ENCODE results near the gene ZNF467.

DNA sequence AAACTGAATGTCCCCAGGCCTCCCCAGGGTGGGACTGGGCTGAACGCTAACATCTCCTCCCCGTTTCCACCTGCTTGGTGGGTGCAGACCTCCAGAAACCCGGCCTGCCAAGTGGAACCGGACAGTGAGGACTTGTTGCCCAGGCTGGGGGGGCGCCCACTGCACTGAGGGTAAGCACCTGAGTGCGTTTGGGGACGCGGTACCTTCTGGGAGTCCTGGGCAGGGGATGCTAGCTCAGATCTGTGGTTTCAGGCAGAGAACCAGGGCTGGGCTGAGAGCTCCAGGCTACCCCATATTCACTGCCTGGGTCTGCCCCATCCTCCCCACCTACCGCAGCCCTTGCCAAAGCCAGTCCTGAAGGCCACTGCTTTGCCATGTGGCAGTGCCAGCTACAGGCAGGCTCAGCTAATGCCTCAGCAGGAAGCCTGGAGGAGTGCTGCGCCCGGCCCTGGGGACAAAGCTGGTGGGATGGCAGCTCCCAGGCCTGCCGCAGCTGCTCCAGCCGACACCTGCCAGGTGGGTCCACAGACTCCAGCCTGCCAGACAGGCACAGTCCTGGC, 3.5 kb upstream of the ZNF467 start:
- TF ChIP-seq, protein P1, sequence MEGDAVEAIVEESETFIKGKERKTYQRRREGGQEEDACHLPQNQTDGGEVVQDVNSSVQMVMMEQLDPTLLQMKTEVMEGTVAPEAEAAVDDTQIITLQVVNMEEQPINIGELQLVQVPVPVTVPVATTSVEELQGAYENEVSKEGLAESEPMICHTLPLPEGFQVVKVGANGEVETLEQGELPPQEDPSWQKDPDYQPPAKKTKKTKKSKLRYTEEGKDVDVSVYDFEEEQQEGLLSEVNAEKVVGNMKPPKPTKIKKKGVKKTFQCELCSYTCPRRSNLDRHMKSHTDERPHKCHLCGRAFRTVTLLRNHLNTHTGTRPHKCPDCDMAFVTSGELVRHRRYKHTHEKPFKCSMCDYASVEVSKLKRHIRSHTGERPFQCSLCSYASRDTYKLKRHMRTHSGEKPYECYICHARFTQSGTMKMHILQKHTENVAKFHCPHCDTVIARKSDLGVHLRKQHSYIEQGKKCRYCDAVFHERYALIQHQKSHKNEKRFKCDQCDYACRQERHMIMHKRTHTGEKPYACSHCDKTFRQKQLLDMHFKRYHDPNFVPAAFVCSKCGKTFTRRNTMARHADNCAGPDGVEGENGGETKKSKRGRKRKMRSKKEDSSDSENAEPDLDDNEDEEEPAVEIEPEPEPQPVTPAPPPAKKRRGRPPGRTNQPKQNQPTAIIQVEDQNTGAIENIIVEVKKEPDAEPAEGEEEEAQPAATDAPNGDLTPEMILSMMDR (IDR thresholded peaks at IDR 0.05) = no peak
- no peak for TF ChIP-seq POLR2A (IDR thresholded peaks at IDR 0.05)
